ENCODE results near the gene STARD7. TPM values are rescaled to one million over a fixed set of nuclear protein-coding genes. Genes with fewer than 3 reads are reported as not detected.
"Not testable (repeated sequence)": the region's sequence is repeated elsewhere in the genome, so short reads cannot be mapped to it uniquely, and the experiment has no call there.

STARD7 gene
- total RNA-seq, 1 donor from 2014 or later, result 42.1 TPM

- DNase-seq (ENCODE audit: low spot score), result peak; percentile 75
Observed at GRCh38 chr2:96148410-96149217, 60.0 kb downstream of the STARD7 start.

GRCh38 chr2:96147593-96148201, 60.9 kb downstream of the STARD7 start:
- no peak for DNase-seq (ENCODE audit: low spot score)

GRCh38 chr2:96146881-96147592, 61.6 kb downstream of the STARD7 start:
- DNase-seq (ENCODE audit: low spot score), result peak; percentile 39

GRCh38 chr2:96146153-96146880, 62.3 kb downstream of the STARD7 start:
- peak; percentile 69 for DNase-seq (ENCODE audit: low spot score)

GRCh38 chr2:96145848-96146152, 62.8 kb downstream of the STARD7 start:
- DNase-seq (ENCODE audit: low spot score), result no peak

- DNase-seq (ENCODE audit: low spot score), result peak; percentile 84
Observed at GRCh38 chr2:96145036-96145847, 63.4 kb downstream of the STARD7 start, which contains the start of gene DUSP2. TSS of gene DUSP2 (minus strand) at chr2:96145440. CDS start at chr2:96145354, 86 bp downstream.

- no peak for DNase-seq (ENCODE audit: low spot score)
Observed at GRCh38 chr2:96144481-96145035, 64.1 kb downstream of the STARD7 start.

- no peak for DNase-seq (ENCODE audit: low spot score)
Observed at GRCh38 chr2:96143848-96144480, 64.7 kb downstream of the STARD7 start.

GRCh38 chr2:96143231-96143847, 65.3 kb downstream of the STARD7 start:
- DNase-seq (ENCODE audit: low spot score), result no peak

- DNase-seq (ENCODE audit: low spot score), result no peak
Observed at GRCh38 chr2:96142217-96143113, 66.2 kb downstream of the STARD7 start.

- not testable (repeated sequence) for DNase-seq (ENCODE audit: low spot score)
Observed at GRCh38 chr2:96141624-96141967, 67.0 kb downstream of the STARD7 start.

GRCh38 chr2:96140941-96141623, 67.5 kb downstream of the STARD7 start:
- DNase-seq (ENCODE audit: low spot score), result no peak

GRCh38 chr2:96139181-96139758, 69.4 kb downstream of the STARD7 start:
- DNase-seq (ENCODE audit: low spot score), result no peak

GRCh38 chr2:96138179-96139145, 70.2 kb downstream of the STARD7 start, which contains the start of gene ASTL:
TSS of gene ASTL (minus strand) at chr2:96138502. CDS start at chr2:96138436, 66 bp downstream.
- peak; percentile 65 for DNase-seq (ENCODE audit: low spot score)

- DNase-seq (ENCODE audit: low spot score), result no peak
Observed at GRCh38 chr2:96137321-96138178, 71.1 kb downstream of the STARD7 start.
